Stimulated activated CD8-positive, alpha-beta memory T cell treated with anti-CD3 and anti-CD28 coated beads, Interleukin-7, amount 100 ng/mL, for 48 hours (primary cell): ENCODE data around the gene COPG1.
"Not testable (repeated sequence)": the region's sequence is repeated elsewhere in the genome, so short reads cannot be mapped to it uniquely, and the experiment has no call there.

Source experiments
- DNase-seq, 2 donors: peaks; one replicate each; pipeline ENCODE4 v3.0.0-alpha.2; 2020; ENCODE audit warnings: low read depth in 1 of 2; ENCODE audit errors: extremely low read depth in 1 of 2

Gene COPG1

DNA sequence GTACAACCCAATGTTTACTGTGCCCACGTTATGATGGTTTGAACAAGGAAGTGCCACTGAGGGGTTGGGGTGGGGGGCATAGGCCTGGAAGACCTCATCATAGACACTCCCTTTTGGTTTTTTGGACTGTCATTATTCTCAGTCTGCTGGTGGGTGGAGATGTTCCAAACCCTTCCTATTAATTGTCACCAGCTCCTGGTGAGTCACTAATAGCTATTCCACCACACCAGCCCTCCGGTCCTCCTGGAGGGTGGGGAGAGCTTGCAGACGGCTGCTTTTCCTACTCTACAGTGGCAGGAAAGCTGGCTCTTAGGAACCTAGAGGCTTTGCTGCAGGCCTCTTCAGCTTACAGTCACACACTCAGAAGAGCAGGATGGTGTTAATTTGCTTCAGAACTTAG lies 9.0 kb upstream of the COPG1 start:
- no peak for DNase-seq

DNA sequence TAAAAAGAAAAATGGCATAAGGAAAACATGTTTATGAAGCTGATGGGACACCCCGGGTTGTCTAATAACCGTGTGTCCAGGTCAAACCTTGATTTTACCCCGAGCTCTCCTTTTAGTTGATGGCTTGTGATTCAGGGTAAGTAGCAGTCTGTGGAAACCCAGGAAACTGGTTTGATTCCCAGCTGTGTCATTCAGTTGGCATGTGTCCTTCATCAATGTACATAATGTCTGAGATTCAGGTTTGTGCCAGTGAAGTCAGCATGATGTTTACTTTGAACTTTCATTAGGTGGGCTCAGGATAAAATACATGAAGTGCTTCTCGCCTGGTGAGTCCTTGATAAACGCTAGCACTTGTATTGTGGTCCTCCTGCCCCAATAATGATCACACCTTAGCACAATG lies 4.3 kb upstream of the COPG1 start:
- no peak for DNase-seq

DNA sequence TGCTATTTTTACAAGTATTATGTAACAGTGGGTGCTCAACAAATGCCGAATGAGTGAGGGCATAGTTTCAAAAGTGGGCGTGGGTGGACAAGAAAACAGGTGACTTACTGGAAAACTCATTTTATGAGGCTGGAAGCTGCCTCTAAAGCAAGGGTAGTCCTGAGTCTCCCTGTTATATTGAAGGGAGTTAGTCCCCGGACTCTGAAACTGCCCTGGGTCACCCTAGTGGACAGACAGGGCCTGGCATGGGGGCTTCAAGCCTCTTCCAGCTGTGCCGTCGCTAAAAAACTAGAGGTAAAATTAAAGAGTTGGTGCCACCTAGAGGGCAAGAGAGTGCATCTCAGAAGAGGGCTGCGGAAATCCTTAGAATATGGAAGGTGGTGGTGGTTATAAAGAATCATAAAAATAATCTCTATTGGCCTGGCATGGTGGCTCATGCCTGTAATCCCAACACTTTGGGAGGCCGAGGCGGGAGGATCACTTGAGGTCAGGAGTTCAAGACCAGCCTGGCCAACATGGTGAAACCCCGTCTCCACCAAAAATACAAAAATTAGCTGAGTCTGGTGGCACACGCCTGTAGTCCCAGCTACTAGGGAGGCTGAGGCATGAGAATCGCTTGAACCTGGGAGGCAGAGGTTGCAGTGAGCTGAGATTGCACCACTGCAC lies 3.6 kb upstream of the COPG1 start:
- peak in 1 of 2 donors; percentile 55 for DNase-seq

DNA sequence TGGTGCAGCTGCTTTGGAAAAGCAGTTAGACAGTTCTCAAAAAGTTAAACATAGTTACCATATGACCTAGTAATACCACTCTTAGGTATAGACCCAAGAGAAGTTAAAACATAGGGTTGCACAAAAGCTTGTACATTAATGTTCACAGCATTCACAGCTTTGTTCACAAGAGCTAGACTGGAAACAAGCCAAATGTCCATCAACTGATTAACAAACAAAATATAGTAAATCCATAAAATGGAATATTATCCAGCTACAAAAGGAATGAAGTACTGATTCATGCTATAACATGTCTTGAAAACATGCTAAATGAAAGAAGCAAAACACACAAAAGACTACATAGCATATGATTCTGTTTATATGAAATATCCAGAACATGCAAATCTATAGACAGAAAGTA lies 2.8 kb upstream of the COPG1 start:
- no peak for DNase-seq

DNA sequence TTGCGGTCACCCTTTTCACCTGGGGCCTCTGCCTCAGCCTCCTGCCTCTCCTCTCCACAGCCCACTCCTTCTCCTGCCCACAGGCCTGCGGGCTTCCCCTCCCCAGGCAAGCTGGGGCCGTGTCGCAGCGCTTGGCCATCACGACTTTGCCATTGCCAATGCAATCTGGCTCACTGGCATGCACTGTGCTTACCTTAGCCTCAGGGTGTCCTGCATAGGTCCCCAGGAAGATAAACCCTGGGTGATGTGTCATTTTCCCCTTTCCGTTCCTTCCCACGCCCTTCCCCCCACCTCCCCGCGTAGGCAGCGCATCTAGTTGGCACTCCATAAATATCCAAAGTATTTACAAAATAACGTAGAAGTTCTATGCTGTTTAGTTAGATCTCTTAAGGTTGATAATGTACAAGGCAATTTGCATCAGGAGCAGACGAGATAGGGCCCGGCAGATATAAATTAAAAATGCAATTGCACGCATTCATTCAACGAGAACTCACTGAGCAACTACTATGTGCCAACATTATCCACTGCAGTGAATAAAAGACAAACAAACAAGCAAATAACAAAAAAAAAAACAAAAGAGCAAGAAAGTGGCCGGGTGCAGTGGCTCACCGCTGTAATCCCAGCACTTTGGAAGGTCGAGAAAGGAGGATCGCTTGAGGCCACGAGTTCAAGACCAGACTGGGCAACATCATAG lies 973 bp upstream of the COPG1 start:
- DNase-seq: no peak

DNA sequence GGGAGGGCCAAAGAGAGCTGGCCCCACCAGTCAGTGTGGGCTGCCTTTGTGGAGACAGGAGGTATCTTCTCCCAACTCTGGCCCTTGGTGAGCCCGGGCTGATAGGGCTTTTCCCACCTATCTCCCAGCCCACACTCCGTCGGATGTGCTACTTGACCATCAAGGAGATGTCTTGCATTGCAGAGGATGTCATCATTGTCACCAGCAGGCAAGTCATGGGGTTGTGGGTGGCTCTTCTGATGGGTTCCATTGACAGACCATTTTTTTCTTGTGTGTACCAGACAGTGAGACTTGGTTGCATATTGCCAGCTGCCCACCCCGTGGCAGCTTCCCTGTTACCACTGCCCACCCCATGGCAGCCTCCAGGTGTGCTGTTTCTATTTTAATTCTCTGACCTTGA lies 3.3 kb downstream of the COPG1 start:
- DNase-seq: no peak

DNA sequence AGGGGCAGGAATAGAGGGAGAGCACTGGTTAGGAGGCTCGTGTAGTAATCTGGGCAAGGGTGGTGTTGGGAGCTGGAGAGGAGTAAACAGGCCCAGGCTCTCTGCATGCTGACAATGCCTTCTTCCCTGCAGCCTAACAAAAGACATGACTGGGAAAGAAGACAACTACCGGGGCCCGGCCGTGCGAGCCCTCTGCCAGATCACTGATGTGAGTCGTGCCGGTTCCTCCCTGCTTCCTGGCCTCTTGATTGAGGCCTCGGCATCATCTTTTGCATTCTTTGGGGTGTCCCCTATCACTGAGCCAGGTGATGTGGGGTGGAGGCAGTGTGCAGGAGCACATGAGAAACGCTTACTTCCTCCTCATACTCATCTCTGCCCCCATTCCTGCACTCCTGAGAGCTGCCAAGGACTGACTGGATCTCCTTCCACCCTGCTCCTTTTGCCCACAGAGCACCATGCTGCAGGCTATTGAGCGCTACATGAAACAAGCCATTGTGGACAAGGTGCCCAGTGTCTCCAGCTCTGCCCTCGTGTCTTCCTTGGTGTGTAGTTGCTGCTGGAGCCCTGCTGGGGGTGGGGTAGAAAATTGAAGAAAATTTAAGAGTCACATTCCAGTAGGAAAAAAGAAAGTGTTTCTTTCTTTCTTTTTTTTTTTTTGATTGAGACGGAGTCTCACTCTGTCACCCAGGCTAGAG lies 5.3 kb downstream of the COPG1 start:
- DNase-seq: no peak

DNA sequence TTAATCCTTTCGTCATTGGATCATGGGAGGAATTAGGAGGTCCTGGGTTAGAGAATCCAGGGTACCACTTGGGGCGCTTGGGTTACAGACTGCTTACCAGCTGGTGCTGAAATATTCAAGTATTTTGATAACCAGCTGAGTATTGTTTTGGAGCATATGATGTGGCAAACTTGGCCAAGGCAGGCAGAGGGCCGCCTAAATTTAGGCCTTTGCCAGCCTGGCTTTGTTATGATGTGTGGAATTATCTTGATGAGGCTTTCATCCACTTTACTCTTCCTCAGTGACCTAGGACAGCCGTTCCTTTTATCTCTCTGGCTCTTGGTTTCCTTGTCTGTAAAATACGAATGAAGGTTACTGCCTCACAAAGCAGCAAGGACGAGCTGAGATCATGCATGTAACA lies 6.9 kb downstream of the COPG1 start:
- DNase-seq: no peak

DNA sequence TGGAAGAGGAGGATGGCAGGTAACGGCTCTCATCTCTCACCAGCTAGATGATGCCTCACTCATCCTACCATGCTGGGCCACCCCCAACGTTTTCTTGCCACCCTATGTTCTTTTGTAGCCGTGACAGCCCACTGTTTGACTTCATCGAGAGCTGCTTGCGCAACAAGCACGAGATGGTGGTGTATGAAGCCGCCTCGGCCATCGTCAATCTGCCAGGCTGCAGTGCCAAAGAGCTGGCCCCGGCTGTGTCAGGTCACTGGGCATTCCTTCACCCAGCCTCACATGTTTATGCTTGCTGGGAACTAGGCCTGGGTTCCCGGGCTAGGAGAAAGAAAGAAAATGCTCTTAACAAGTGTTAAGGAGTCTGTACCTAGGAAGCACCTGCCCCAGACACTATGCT lies 8.2 kb downstream of the COPG1 start:
- DNase-seq: no peak

DNA sequence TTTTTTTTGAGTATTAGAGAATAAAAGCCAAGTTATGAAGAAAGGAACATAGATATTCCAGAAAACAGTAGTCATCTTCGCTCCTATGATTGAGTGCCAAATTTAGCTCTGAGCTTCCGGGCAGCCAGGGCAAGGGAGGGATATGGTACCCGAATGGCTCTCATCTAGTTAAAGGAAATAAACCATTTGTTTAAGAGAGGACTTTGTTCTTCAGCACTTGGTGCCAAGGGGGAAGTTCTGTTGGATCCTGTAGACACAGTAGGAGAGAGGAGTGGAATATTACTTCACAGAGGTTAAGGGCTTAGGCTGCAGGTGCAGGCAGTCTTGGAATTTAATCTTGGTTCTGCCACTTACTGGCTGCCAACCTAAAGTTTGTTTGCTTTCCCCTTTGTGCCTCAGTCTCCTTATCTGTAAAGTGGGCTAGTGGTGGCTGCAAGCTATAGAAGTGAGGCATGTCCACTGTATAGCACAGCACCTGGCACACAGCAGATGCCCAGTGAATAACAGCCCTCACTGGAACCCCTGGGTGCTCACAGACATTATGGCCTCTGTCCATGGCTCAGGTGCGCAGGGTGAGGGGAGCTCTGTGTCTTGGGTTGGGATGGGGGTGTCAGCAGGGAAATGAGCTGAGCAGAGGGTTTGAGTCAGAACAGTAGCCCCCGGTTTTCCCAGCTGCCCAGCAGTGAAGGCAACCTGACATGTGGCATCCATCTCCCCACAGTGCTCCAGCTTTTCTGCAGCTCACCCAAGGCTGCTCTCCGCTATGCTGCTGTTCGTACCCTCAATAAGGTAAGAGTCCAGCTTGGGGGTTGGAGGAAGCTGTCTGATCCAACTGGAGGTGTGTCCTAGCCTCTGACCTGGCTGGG lies 10.4 kb downstream of the COPG1 start:
- DNase-seq: no peak

DNA sequence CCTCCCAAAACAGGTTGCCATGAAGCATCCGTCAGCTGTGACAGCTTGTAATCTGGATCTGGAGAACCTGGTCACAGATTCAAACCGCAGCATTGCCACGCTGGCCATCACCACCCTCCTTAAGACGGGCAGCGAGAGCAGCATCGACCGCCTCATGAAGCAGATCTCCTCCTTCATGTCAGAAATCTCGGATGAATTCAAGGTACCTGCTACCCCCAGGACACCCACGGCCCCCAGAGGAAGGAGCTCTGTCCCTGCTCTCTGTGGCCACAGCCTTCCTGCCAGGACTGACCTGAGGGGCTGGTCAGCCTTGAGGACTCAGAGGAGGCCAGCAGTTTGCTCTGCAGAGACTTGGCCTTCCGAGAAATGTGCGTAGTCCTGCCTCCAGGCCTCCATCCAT lies 11.2 kb downstream of the COPG1 start:
- DNase-seq: no peak

DNA sequence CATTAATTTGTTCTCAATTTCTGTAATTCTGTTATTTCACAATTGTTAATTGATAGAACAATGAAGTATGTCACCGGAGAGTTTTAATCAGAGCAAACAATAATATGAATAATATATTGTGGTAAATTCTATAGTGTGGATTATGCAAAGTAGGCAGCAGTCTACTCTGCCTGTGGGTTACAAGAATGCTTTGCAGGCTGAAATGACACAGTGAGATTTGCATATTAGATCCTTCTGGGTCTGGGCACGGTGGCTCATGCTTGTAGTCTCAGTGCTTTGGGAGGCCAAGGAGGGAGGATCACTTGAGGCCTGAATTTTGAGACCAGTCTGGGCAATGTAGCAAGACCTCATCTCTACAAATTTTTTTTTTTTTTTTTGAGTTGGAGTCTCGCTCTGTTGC lies 12.5 kb downstream of the COPG1 start:
- DNase-seq: no peak

DNA sequence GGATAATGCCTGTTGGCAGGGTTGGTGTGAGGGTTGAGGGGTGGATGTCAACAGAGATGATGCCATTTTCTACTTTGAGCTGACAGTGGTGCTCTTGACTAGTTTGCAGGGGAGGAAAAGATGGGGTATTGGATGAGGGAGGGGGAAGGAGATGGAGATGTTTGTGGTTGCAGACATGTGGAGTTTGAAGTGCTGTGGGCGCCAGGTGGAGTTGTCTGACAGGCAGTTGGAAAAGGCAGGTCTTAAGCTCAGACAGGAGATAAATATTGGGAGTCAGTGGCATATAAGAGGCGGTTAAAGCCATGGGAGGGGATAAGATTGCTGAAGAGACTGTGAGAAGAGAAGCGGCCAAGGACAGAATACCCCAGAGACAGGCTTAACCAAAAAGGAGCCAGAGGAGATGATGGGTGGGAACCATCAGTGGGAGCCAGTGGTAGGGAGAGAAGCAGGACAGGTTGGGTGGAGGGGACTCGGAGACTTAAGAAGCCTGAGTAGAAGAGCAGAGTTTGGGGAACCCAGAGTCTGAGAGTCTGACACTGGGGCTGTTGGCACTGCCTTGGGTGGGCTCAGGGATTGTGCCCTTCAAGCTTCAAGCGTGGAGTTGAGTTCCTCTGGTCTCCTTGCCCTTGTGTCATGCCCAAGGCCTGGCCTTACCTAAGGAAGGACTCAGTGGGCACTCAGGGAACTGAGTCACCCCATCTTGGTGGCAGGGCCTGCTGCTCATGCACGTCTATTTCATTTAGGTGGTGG lies 13.9 kb downstream of the COPG1 start:
- DNase-seq: no peak

DNA sequence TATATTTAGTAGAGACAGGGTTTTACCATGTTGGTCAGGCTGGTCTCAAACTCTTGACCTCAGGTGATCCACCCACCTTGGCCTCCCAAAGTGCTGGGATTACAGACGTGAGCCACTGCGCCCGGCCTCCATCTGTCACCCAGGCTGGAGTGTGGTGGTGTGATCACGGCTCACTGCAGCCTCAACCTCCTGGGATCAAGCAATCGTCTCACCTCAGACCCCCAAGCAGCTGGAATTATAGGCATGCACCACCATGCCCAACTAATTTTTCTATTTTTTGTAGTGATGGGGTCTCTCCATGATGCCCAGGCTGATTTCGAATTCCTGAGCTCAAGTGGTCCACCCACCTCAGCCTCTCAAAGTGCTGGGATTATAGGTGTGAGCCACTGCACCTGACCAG lies 15.6 kb downstream of the COPG1 start:
- DNase-seq: not testable (repeated sequence)

DNA sequence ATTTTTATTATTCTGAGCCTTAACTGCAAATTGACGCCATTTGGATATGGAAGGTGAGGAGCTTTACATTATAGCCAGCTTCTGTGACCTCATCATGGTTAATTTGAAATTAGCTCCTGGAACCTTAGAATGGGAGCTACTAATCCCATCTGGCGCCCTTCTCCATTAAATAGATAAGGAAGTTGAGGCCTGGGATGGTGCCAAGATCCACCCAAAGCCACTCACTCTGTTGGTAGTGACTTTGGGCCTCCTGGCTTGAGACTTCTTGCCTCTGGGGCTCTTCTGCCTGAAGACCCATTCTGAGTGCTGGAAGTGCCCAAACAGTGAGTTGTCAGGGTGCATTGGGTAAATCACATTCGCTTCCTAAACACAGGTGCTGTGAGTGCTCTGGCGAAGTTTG lies 17.2 kb downstream of the COPG1 start:
- DNase-seq: no peak

DNA sequence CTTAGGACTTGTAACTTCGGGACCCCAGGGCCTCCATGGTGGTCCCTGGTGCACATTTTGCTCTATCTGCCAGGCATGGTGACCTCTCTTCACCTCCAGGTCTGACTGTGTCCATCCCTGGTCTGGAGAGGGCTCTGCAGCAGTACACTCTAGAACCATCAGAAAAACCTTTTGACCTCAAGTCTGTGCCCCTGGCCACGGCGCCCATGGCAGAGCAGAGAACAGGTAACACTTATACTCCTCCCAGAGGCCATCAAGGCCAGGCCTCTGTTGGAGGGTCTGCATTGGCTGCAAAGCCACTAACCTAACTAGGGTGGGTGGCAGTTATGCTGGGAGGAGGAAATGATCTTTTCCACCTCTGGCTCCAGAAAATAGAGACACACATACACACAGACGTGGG lies 19.0 kb downstream of the COPG1 start:
- no peak for DNase-seq

DNA sequence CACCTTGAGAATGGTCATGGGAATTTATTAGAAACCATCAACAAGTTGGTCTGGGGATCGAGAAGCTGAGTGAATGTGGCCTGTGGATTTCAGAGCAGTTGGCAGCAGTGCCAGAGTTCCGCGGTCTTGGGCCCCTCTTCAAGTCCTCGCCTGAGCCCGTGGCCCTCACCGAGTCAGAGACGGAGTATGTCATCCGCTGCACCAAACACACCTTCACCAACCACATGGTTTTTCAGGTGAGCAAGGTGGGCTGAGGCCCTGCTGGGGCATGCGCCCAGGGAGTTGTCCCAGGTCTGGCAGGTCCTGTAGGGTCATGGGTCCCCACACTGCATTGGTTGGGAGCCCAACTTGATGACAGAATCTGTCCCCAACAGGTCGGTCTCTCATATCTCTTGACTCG lies 22.3 kb downstream of the COPG1 start:
- no peak for DNase-seq

DNA sequence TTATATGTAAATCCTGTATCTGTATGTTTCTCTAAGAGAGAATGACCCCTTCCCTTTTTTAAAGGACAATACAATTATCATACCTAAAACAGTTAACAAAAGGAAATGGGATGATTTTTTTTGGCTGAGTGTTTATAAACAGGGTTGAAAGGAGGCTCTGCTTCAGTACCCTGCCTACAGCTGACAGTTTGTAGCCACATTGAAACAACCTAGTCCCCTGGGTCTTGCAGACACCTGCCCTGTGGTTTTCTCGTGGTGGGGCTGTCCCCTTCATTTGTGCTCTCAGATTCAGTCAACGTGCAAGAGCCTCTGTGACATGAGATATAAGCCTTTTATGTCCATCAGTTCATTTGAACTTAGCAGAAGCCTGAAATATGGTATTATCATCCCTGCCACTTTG lies 27.0 kb downstream of the COPG1 start:
- DNase-seq: no peak

DNA sequence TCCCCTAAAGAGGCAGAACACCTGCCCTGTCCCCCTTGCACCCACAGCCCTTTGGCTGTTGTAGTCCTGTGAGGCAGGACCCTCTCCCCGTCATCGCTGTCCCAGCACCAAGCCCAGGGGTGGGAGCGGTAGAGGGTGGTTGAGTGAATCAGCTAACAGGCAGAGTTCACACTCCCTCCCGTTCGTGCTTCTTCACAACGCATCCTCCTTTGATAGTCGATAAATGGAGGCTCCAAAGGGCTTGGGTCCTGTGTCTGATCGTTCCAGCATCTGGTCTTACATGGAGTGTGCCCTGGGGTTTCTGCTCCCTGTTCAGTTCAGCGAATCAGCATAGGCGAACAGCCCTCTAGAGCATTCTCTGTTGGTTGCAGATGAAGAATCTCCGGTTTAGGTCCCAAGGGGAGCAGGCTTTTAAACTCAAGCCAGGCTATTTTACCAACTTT lies 28.4 kb downstream of the COPG1 start:
- DNase-seq: no peak

DNA sequence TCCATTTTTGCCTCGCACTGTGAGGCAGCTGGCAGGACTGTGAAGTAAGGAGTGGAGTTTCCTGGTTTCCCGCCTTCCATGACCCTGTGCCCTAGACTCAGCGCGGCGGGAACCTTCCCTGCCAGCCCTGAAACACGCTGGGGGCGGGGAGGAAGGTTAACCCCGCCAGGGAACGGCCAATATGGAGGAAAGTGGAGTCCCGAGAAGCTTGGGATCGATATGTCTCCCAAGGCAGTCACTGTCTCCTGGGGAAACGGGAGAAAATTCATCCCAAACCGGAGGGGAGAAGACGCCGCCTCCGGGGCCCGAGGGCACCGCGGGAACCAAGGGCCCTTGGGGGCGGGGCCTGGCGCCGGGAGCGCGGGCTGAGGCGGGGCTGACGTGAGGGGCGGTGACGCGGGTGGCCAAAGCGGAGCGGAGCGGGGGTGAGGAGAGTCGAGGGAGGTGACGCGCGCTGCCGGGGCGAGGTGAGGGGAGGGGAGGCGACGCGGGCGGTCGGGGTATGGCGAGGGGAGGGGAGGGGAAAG lies 29.1 kb downstream of the COPG1 start, which contains the start of gene HMCES:
Gene HMCES (plus strand): TSS at position 432 of the 527 bp plus-strand sequence. CDS start 863 bp downstream, outside the sequence.
- DNase-seq: peak; percentile 85 to 89
